Gastroesophageal sphincter (tissue), 4 donors: ENCODE data around the gene BAD. TPM values are rescaled to one million over a fixed set of nuclear protein-coding genes. Genes with fewer than 3 reads are reported as not detected.

ENCODE experiments used
- ATAC-seq: fragments of 150-250 bp; one replicate; pipeline ENCODE4 v1.9.1; 2016; ENCODE audit warnings: mild to moderate bottlenecking, moderate library complexity
- H3K27ac ChIP-seq, 4 donors: fragments of 200-600 bp; sonication (generic) in 3 of 4; 1 replicate in 3 of 4; 2 replicates in 1 of 4; pipeline ENCODE4 v1.5.1; 2016 to 2019
- H3K27me3 ChIP-seq: fragments of 200-600 bp; sonication (generic); one replicate; pipeline ENCODE4 v1.5.1; 2019
- H3K36me3 ChIP-seq, 2 donors: fragments of 200-600 bp; sonication (generic); one replicate each; pipeline ENCODE4 v1.5.1; 2019; ENCODE audit warnings: control low read depth in 1 of 2
- H3K4me1 ChIP-seq, 3 donors: fragments of 200-600 bp; sonication (generic); 1 replicate in 2 of 3; 2 replicates in 1 of 3; pipeline ENCODE4 v1.5.1; 2016 to 2019; ENCODE audit warnings: control low read depth in 2 of 3
- H3K4me3 ChIP-seq, 2 donors: fragments of 200-600 bp; sonication (generic); one replicate each; pipeline ENCODE4 v1.5.1; 2019; ENCODE audit warnings: mild to moderate bottlenecking in 1 of 2, moderate library complexity in 1 of 2
- H3K9me3 ChIP-seq, 3 donors: fragments of 200-600 bp; sonication (generic); one replicate each; pipeline ENCODE4 v1.5.1; 2017 to 2019; ENCODE audit warnings: control low read depth in 2 of 3
- EP300 ChIP-seq: sonication (generic); formaldehyde crosslinking; IDR thresholded peaks from one replicate; pipeline ENCODE4 v1.6.1; 2017; ENCODE audit warnings: antibody characterized with exemption, mild to moderate bottlenecking
- POLR2A ChIP-seq, 2 donors: fragments of 450-650 bp; IDR thresholded peaks; one replicate each; pipeline ENCODE4 v1.6.1; 2017; ENCODE audit warnings: antibody characterized with exemption in 2 of 2, mild to moderate bottlenecking in 2 of 2, moderate library complexity in 1 of 2
- POLR2AphosphoS5 ChIP-seq: sonication (generic); formaldehyde crosslinking; IDR thresholded peaks from one replicate; pipeline ENCODE4 v1.6.1; 2017; ENCODE audit warnings: antibody characterized with exemption
- WGBS, 2 donors: methylation state at CpG; one replicate each; pipeline ENCODE4 v1.1.5; 2018; ENCODE audit warnings: low coverage in 1 of 2; 5-methylcytosine and 5-hydroxymethylcytosine counted together
- total RNA-seq, 4 donors: library from RNA; depleted of rRNA; stranded (reverse); fragments of >200 nt; gene quantifications; one replicate each; pipeline ENCODE4 v1.1.0, GENCODE V29; 2016
- TF ChIP-seq, protein P1 (sequence below), 4 experiments: fragments of 200-600 bp in 2 of 4; fragments of 450-650 bp in 2 of 4; sonication (generic) in 1 of 4; IDR thresholded peaks; one replicate each; pipeline ENCODE4 v1.5.1; 2017 to 2019; ENCODE audit warnings: antibody characterized with exemption in 4 of 4, mild to moderate bottlenecking in 2 of 4, moderate library complexity in 2 of 4

The BAD gene
- total RNA-seq, 4 donors from 2014 or later: 97.1 to 156 (median 135) TPM

DNA sequence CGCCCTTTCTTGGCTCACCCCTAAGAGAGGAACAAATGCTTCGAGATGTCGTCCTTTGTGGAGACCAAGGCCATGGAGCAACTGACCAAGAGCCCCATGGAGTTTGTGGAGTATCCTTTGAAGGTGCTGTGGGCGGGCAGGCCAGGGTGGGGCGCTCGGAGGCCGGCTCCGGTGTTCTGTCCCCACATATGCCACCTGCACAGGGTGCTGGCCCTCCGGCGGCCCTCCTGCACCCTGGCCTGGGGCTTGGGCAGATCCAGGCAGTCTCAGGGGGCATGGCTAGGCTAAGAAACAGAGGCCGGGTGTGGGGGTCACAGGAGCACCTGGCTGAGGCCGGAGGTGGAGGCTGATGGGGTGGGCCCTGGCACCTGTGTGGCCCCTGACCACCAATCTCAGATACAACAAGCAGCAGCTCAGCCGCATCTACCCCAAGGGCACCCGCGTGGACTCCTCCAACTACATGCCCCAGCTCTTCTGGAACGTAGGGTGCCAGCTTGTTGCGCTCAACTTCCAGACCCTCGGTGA lies 22.8 kb downstream of the BAD start:
- 76% methylated on average over 5 of the region's 18 CpGs; no CpG with 5 or more reads in 1 of the 2 donors for WGBS, 2 donors
- no peaks in the 10 kb centered on the region for H3K27me3 ChIP-seq
- no peak for ATAC-seq
- H3K27ac ChIP-seq: no peak overlapping the region
- TF ChIP-seq, protein P1, sequence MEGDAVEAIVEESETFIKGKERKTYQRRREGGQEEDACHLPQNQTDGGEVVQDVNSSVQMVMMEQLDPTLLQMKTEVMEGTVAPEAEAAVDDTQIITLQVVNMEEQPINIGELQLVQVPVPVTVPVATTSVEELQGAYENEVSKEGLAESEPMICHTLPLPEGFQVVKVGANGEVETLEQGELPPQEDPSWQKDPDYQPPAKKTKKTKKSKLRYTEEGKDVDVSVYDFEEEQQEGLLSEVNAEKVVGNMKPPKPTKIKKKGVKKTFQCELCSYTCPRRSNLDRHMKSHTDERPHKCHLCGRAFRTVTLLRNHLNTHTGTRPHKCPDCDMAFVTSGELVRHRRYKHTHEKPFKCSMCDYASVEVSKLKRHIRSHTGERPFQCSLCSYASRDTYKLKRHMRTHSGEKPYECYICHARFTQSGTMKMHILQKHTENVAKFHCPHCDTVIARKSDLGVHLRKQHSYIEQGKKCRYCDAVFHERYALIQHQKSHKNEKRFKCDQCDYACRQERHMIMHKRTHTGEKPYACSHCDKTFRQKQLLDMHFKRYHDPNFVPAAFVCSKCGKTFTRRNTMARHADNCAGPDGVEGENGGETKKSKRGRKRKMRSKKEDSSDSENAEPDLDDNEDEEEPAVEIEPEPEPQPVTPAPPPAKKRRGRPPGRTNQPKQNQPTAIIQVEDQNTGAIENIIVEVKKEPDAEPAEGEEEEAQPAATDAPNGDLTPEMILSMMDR (IDR thresholded peaks at IDR 0.05): no peak
- no peak for TF ChIP-seq POLR2AphosphoS5
- TF ChIP-seq POLR2A (IDR thresholded peaks at IDR 0.05): no peak
- TF ChIP-seq EP300: no peak
- H3K36me3 ChIP-seq: peaks cover 0 to 98% of the 10 kb centered on the region in 2 donors
- no peaks in the 10 kb centered on the region for H3K9me3 ChIP-seq
- H3K4me3 ChIP-seq: no peak overlapping the region
- no peaks in the 10 kb centered on the region for H3K4me1 ChIP-seq

- Histone ChIP-seq H3K9me3 (no peaks in the 10 kb centered on the region), H3K27ac (no peak overlapping the region), H3K27me3 (no peaks in the 10 kb centered on the region), H3K4me3 (no peak overlapping the region), H3K4me1 (no peaks in the 10 kb centered on the region), H3K36me3 (peaks cover 0 to 98% of the 10 kb centered on the region in 2 donors)
- WGBS, 2 donors: 97 to 100% methylated on average over 3 to 4 of the region's 6 CpGs
- TF ChIP-seq, protein P1 (IDR thresholded peaks at IDR 0.05): no peak
- no peak for TF ChIP-seq POLR2A (IDR thresholded peaks at IDR 0.05)
- no peak for TF ChIP-seq POLR2AphosphoS5
- no peak for TF ChIP-seq EP300
- no peak for ATAC-seq
Measured at GRCh38 chr11:64260147-64260708, 24.2 kb downstream of the BAD start.

- no peaks in the 10 kb centered on the region for H3K9me3 ChIP-seq
- no peak for ATAC-seq
- H3K27me3 ChIP-seq: no peaks in the 10 kb centered on the region
- H3K4me3 ChIP-seq: no peak overlapping the region
- peaks cover 0 to 98% of the 10 kb centered on the region in 2 donors for H3K36me3 ChIP-seq
- H3K27ac ChIP-seq: no peak overlapping the region
- WGBS, 2 donors: 76 to 93% methylated on average over 2 to 4 of the region's 4 CpGs
- TF ChIP-seq POLR2AphosphoS5: no peak
- TF ChIP-seq, protein P1 (IDR thresholded peaks at IDR 0.05): no peak
- no peak for TF ChIP-seq EP300
- no peak for TF ChIP-seq POLR2A (IDR thresholded peaks at IDR 0.05)
- H3K4me1 ChIP-seq: no peaks in the 10 kb centered on the region
Measured at GRCh38 chr11:64259533-64260067, 24.9 kb downstream of the BAD start.

GRCh38 chr11:64258946-64259532 lies 25.4 kb downstream of the BAD start:
- Histone ChIP-seq H3K4me3 (no peak overlapping the region), H3K27me3 (no peaks in the 10 kb centered on the region), H3K36me3 (peaks cover 0 to 97% of the 10 kb centered on the region in 2 donors), H3K4me1 (peaks cover 0 to 4% (median 0%) of the 10 kb centered on the region in 3 donors), H3K27ac (no peak overlapping the region), H3K9me3 (no peaks in the 10 kb centered on the region)
- TF ChIP-seq POLR2AphosphoS5 (no peak), POLR2A (IDR thresholded peaks at IDR 0.05) (no peak), EP300 (no peak)
- TF ChIP-seq, protein P1 (IDR thresholded peaks at IDR 0.05): no peak
- 20 to 87% methylated on average over 1 to 7 of the region's 32 CpGs for WGBS, 2 donors
- no peak for ATAC-seq
